ENCODE results near the gene LIMA1.

- TF ChIP-seq CTCF (conservative IDR thresholded peaks at IDR 0.05; ENCODE audit: low read depth, low read length), result no peak
- TF ChIP-seq RAD21 (IDR thresholded peaks at IDR 0.05; ENCODE audit: low read length), result no peak
- no peak for TF ChIP-seq POLR2A (IDR thresholded peaks at IDR 0.05; ENCODE audit: low read depth, low read length)
- TF ChIP-seq RFX5 (IDR thresholded peaks at IDR 0.05; ENCODE audit: low read depth, low read length), result no peak
- no peak for TF ChIP-seq FOS (IDR thresholded peaks at IDR 0.05; ENCODE audit: low read depth, low read length)
- TF ChIP-seq CEBPB (IDR thresholded peaks at IDR 0.05; ENCODE audit: low read depth, low read length), result no peak
- no peak for TF ChIP-seq CHD1 (IDR thresholded peaks at IDR 0.05; ENCODE audit: low read depth, low read length)
- no peak for TF ChIP-seq USF2 (IDR thresholded peaks at IDR 0.05; ENCODE audit: low read depth, low read length)
- no peak for TF ChIP-seq BHLHE40 (IDR thresholded peaks at IDR 0.05; ENCODE audit: low read depth, low read length)
- no peak for TF ChIP-seq SMC3 (IDR thresholded peaks at IDR 0.05; ENCODE audit: low read depth, low read length)
- TF ChIP-seq RCOR1 (IDR thresholded peaks at IDR 0.05; ENCODE audit: insufficient replicate concordance, low read length), result no peak
- no peak for TF ChIP-seq ELK1 (IDR thresholded peaks at IDR 0.05; ENCODE audit: borderline replicate concordance, low read depth, low read length)
- TF ChIP-seq MAZ (IDR thresholded peaks at IDR 0.05; ENCODE audit: borderline replicate concordance, low read depth, low read length), result no peak
Measured at GRCh38 chr12:50207424-50207823, 75.9 kb downstream of the LIMA1 start.

All from IMR-90 (cell line).